Fibroblast of skin of scalp (primary cell): ENCODE measurements around the gene SURF4. TPM values are rescaled to one million over a fixed set of nuclear protein-coding genes. Genes with fewer than 3 reads are reported as not detected.

Experiments
- DNase-seq: peaks from one replicate; pipeline ENCODE4 v3.0.0-alpha.2; 2013
- polyA plus RNA-seq, 2 experiments: library from polyadenylated mRNA; unstranded; fragments of 120-200 nt; gene quantifications; one replicate each; pipeline ENCODE4 v1.2.1, GENCODE V29; 2013; ENCODE audit not compliant: insufficient read length in 2 of 2

The SURF4 gene
- 271 TPM for polyA plus RNA-seq (2013, experiment 1 of 2; ENCODE audit: insufficient read length)
- 270 TPM for polyA plus RNA-seq (2013, experiment 2 of 2; ENCODE audit: insufficient read length)

GRCh38 chr9:133375724-133376654 lies at the start of gene SURF4, which contains the start of gene STKLD1:
TSS of gene SURF4 (minus strand) at chr9:133376060. CDS start at chr9:133375969, 91 bp downstream.
TSS of gene STKLD1 (plus strand) at chr9:133376366. CDS start at chr9:133376474, 108 bp downstream.
- peak; percentile 97 for DNase-seq

GRCh38 chr9:133425049-133425632 lies 49.3 kb upstream of the SURF4 start:
- no peak for DNase-seq

- no peak for DNase-seq
These were observed 48.3 kb upstream of the SURF4 start for GRCh38 chr9:133424187-133424586.

GRCh38 chr9:133423216-133423615 lies 47.4 kb upstream of the SURF4 start:
- no peak for DNase-seq

GRCh38 chr9:133421615-133422542 lies 46.0 kb upstream of the SURF4 start, which contains the start of gene ADAMTS13:
TSS of gene ADAMTS13 (plus strand) at chr9:133422367. CDS start at chr9:133422444, 77 bp downstream.
- no peak for DNase-seq

GRCh38 chr9:133420392-133420827 lies 44.5 kb upstream of the SURF4 start:
- no peak for DNase-seq

- no peak for DNase-seq
These were observed 43.1 kb upstream of the SURF4 start for GRCh38 chr9:133419005-133419404.

- DNase-seq, result peak; percentile 92
These were observed 41.9 kb upstream of the SURF4 start, which contains the start of gene REXO4 for GRCh38 chr9:133417541-133418461. TSS of gene REXO4 (minus strand) at chr9:133418010. CDS start at chr9:133417844, 166 bp downstream.

- no peak for DNase-seq
These were observed 39.3 kb upstream of the SURF4 start for GRCh38 chr9:133415170-133415569.

GRCh38 chr9:133408042-133408441 lies 32.2 kb upstream of the SURF4 start:
- no peak for DNase-seq

- DNase-seq, result peak; percentile 67
These were observed 30.8 kb upstream of the SURF4 start for GRCh38 chr9:133406480-133407307.

- no peak for DNase-seq
These were observed 29.9 kb upstream of the SURF4 start for GRCh38 chr9:133405508-133406438.

GRCh38 chr9:133404454-133405002 lies 28.7 kb upstream of the SURF4 start:
- no peak for DNase-seq

- peak; percentile 8 for DNase-seq
These were observed 28.1 kb upstream of the SURF4 start for GRCh38 chr9:133403766-133404453.

- no peak for DNase-seq
These were observed 26.8 kb upstream of the SURF4 start for GRCh38 chr9:133402689-133403088.

- no peak for DNase-seq
These were observed 25.7 kb upstream of the SURF4 start for GRCh38 chr9:133401588-133401987.

GRCh38 chr9:133400292-133400691 lies 24.4 kb upstream of the SURF4 start:
- no peak for DNase-seq

- DNase-seq, result no peak
These were observed 22.0 kb upstream of the SURF4 start for GRCh38 chr9:133397895-133398294.
